Calu3 (cell line): ENCODE measurements around the gene TOP3A. TPM values are rescaled to one million over a fixed set of nuclear protein-coding genes. Genes with fewer than 3 reads are reported as not detected.

Source experiments
- BruUV-seq: library from RNA; stranded (reverse); fragments of 400-500 nt; replicated peaks from 2 replicates; lab custom pipeline; 2021; lab: Mats Ljungman, UMichigan
- CTCF ChIA-PET: fragments of 300-600 bp; sonication (Branson Sonifier 250); formaldehyde crosslinking; loops from one replicate; lab custom pipeline; 2022; ENCODE audit warnings: antibody characterized with exemption; lab: Charles Lee
- DNase-seq: peaks from one replicate; pipeline ENCODE4 v3.0.0; 2022
- H3K27ac Mint-ChIP-seq: one replicate; pipeline ENCODE4 v1.8.0; 2022; ENCODE audit warnings: mixed read lengths; ENCODE audit not compliant: unreplicated experiment
- H3K27me3 Mint-ChIP-seq: one replicate; pipeline ENCODE4 v1.8.0; 2022; ENCODE audit warnings: mixed read lengths; ENCODE audit not compliant: unreplicated experiment
- H3K36me3 Mint-ChIP-seq: one replicate; pipeline ENCODE4 v1.8.0; 2022; ENCODE audit warnings: mild to moderate bottlenecking, moderate library complexity, mixed read lengths; ENCODE audit not compliant: insufficient read depth, unreplicated experiment
- H3K4me1 Mint-ChIP-seq: one replicate; pipeline ENCODE4 v1.8.0; 2022; ENCODE audit warnings: mild to moderate bottlenecking, low read depth, mixed read lengths; ENCODE audit not compliant: unreplicated experiment
- H3K4me3 Mint-ChIP-seq: one replicate; pipeline ENCODE4 v1.8.0; 2022; ENCODE audit warnings: mild to moderate bottlenecking, low read depth, moderate library complexity, mixed read lengths; ENCODE audit not compliant: unreplicated experiment
- H3K9me3 Mint-ChIP-seq: one replicate; pipeline ENCODE4 v1.8.0; 2022; ENCODE audit warnings: low read depth, mixed read lengths; ENCODE audit not compliant: unreplicated experiment
- CTCF ChIP-seq: fragments of 200-600 bp; IDR thresholded peaks from one replicate; pipeline ENCODE4 v1.8.0; 2022; ENCODE audit warnings: antibody characterized with exemption; ENCODE audit not compliant: unreplicated experiment
- intact Hi-C: fragments of 100-400 bp; cut with micrococcal nuclease; formaldehyde crosslinking; loops from one replicate; pipeline ENCODE4 v1.10.0; 2022; ENCODE audit not compliant: unreplicated experiment
- total RNA-seq: library from RNA; stranded (reverse); gene quantifications from 2 replicates; pipeline ENCODE4 v1.2.3, GENCODE V29; 2022

The TOP3A gene
- total RNA-seq, 1 experiment from 2014 or later = 39.7 TPM

GRCh38 chr17:18277076-18277475 is 37.7 kb downstream of the TOP3A start:
- H3K27me3 Mint-ChIP-seq = no peaks in the 10 kb centered on the region
- H3K9me3 Mint-ChIP-seq = no peaks in the 10 kb centered on the region
- no peaks in the 10 kb centered on the region for H3K4me1 Mint-ChIP-seq
- CTCF ChIA-PET = no interaction called here
- no peak overlapping the region for H3K27ac Mint-ChIP-seq
- no peak for DNase-seq
- no peak overlapping the region for H3K4me3 Mint-ChIP-seq
- BruUV-seq = no TSS peak
- peaks cover 29% of the 10 kb centered on the region for H3K36me3 Mint-ChIP-seq
- TF ChIP-seq CTCF = no peak
- intact Hi-C loops = no loop called here

- no peak overlapping the region for H3K4me3 Mint-ChIP-seq
- DNase-seq = no peak
- H3K27ac Mint-ChIP-seq = no peak overlapping the region
- BruUV-seq = no TSS peak
- no peak for TF ChIP-seq CTCF
- no peaks in the 10 kb centered on the region for H3K4me1 Mint-ChIP-seq
- H3K27me3 Mint-ChIP-seq = no peaks in the 10 kb centered on the region
- intact Hi-C loops = no loop called here
- H3K36me3 Mint-ChIP-seq = peaks cover 23% of the 10 kb centered on the region
- no peaks in the 10 kb centered on the region for H3K9me3 Mint-ChIP-seq
- CTCF ChIA-PET = interaction anchor here (0.6 kb wide), 1 partner anchor 8 kb away, joined by 7 read pairs; no protein-coding TSS in a partner anchor
Measured at GRCh38 chr17:18270046-18270931, 44.5 kb downstream of the TOP3A start.

- Mint-ChIP-seq H3K27ac (no peak overlapping the region), H3K4me3 (no peak overlapping the region), H3K4me1 (no peaks in the 10 kb centered on the region), H3K9me3 (no peaks in the 10 kb centered on the region), H3K27me3 (no peaks in the 10 kb centered on the region), H3K36me3 (peaks cover 25% of the 10 kb centered on the region)
- CTCF ChIA-PET = interaction anchor here (0.6 kb wide), 1 partner anchor 1144 kb away, joined by 3 read pairs; no protein-coding TSS in a partner anchor
- intact Hi-C loops = no loop called here
- no peak for DNase-seq
- no TSS peak for BruUV-seq
- TF ChIP-seq CTCF = no peak
Measured at GRCh38 chr17:18267927-18268711, 46.7 kb downstream of the TOP3A start.

DNA sequence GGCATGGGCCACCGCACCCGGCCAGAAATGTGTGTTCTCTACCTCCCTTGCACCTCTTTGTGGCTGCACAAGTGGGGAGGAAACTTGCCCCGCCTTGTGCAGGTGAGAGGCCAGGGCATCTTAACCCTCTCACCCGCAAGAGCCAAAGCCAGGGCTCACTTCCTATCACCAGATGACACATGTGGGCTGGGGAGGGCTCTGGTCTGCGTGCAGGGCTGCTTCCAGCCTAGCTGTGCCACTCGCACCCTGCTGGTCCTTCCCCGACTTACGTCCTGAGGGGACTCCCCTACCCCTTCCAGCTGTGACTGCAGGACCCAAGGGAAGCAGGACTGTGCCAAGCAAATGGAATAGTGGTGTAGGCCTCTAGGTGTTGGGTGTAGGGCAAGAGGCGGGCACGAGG is 47.4 kb downstream of the TOP3A start:
- no TSS peak for BruUV-seq
- CTCF ChIA-PET = interaction anchor here (0.6 kb wide), 1 partner anchor 1144 kb away, joined by 3 read pairs; no protein-coding TSS in a partner anchor
- Mint-ChIP-seq H3K9me3 (no peaks in the 10 kb centered on the region), H3K36me3 (peaks cover 27% of the 10 kb centered on the region), H3K4me1 (no peaks in the 10 kb centered on the region), H3K27me3 (no peaks in the 10 kb centered on the region), H3K4me3 (no peak overlapping the region), H3K27ac (no peak overlapping the region)
- no peak for DNase-seq
- no peak for TF ChIP-seq CTCF
- intact Hi-C loops = no loop called here
